Measurements from ENCODE around the gene ROCK2. TPM values are rescaled to one million over a fixed set of nuclear protein-coding genes. Genes with fewer than 3 reads are reported as not detected.

ROCK2 gene
- polyA plus RNA-seq, 1 of the 3 experiments (the other 2 are of a cell fraction), result 4.2 TPM

- Histone ChIP-seq H3K9me3 (no peaks in the 10 kb centered on the region), H4K20me1 (ENCODE audit: insufficient read depth) (peaks cover 72% of the 10 kb centered on the region), H3K4me1 (ENCODE audit: control insufficient read depth in 1 of 2, insufficient read depth in 2 of 2, low read depth in 1 of 2, low read length in 1 of 2) (peaks cover 21 to 26% of the 10 kb centered on the region in 2 experiments; a peak in 3 of 4 replicates), H3K27me3 (ENCODE audit: insufficient read depth) (no peaks in the 10 kb centered on the region), H3K27ac (ENCODE audit: low read depth in 2 of 2, low read length in 1 of 2) (no peak overlapping the region), H3K9ac (no peak overlapping the region), H3K4me3 (ENCODE audit: low read depth in 2 of 2, low read length in 1 of 2) (no peak overlapping the region), H3K79me2 (ENCODE audit: insufficient read depth) (peaks cover 94% of the 10 kb centered on the region), H3K4me2 (no peak overlapping the region), H3F3A (replicated peaks; ENCODE audit: insufficient read depth) (peaks cover 6% of the 10 kb centered on the region), H2AFZ (ENCODE audit: low read depth) (no peak overlapping the region), H3K9me2 (no peaks in the 10 kb centered on the region), H3K36me3 (replicated peaks in 1 of 2; ENCODE audit: control insufficient read depth in 1 of 2, insufficient read depth in 2 of 2, low read length in 1 of 2) (no peaks in the 10 kb centered on the region)
- 100% methylated on average over 1 of the region's 1 CpG for WGBS (ENCODE audit: low lambda C conversion rate)
- no peak for TF ChIP-seq RXRA (IDR thresholded peaks at IDR 0.05; ENCODE audit: borderline replicate concordance, low read depth)
- TF ChIP-seq GATA2 (CRISPR knock-in tag; IDR thresholded peaks at IDR 0.05), result no peak
- no peak for TF ChIP-seq ELF1 (IDR thresholded peaks at IDR 0.05)
- no peak for TF ChIP-seq YY1 (IDR thresholded peaks at IDR 0.05; ENCODE audit: low read depth)
- TF ChIP-seq JUND (IDR thresholded peaks at IDR 0.05), result no peak
- TF ChIP-seq POLR2AphosphoS5 (IDR thresholded peaks at IDR 0.05; ENCODE audit: low read depth, low read length), result no peak
- POLR2A ChIA-PET, result no interaction called here
- CTCF ChIA-PET, result interaction anchor here (1.3 to 1.5 kb wide), 3 partner anchors 12 to 98 kb away, joined by 3 to 5 read pairs (median 3); no protein-coding TSS in a partner anchor
- DNase-seq, result no peak
Measured at GRCh38 chr2:11314487-11314886, 29.9 kb downstream of the ROCK2 start.

GRCh38 chr2:11312770-11313471, 31.5 kb downstream of the ROCK2 start:
- CTCF ChIA-PET, result interaction anchor here (1.1 to 1.6 kb wide), 2 partner anchors 78 to 134 kb away, joined by 3 to 6 read pairs; no protein-coding TSS in a partner anchor
- peaks cover 6% of the 10 kb centered on the region for H3F3A ChIP-seq (replicated peaks; ENCODE audit: insufficient read depth)
- no peak for DNase-seq
- no peak overlapping the region for H3K27ac ChIP-seq (ENCODE audit: low read depth in 2 of 2, low read length in 1 of 2)
- H2AFZ ChIP-seq (ENCODE audit: low read depth), result no peak overlapping the region
- H3K36me3 ChIP-seq (replicated peaks in 1 of 2; ENCODE audit: control insufficient read depth in 1 of 2, insufficient read depth in 2 of 2, low read length in 1 of 2), result no peaks in the 10 kb centered on the region
- H3K9ac ChIP-seq, result no peak overlapping the region
- H3K9me2 ChIP-seq, result no peaks in the 10 kb centered on the region
- peaks cover 79% of the 10 kb centered on the region for H4K20me1 ChIP-seq (ENCODE audit: insufficient read depth)
- peaks cover 95% of the 10 kb centered on the region for H3K79me2 ChIP-seq (ENCODE audit: insufficient read depth)
- H3K4me1 ChIP-seq (ENCODE audit: control insufficient read depth in 1 of 2, insufficient read depth in 2 of 2, low read depth in 1 of 2, low read length in 1 of 2), result peaks cover 21 to 28% of the 10 kb centered on the region in 2 experiments; a peak in 3 of 4 replicates
- POLR2A ChIA-PET, result no interaction called here
- TF ChIP-seq JUND (IDR thresholded peaks at IDR 0.05) (no peak), CTCF (IDR thresholded peaks at IDR 0.05) (no peak), USF2 (IDR thresholded peaks at IDR 0.05; ENCODE audit: borderline replicate concordance, low read depth, low read length) (no peak), RAD21 (IDR thresholded peaks at IDR 0.05; ENCODE audit: low read length) (no peak), RFX5 (IDR thresholded peaks at IDR 0.05; ENCODE audit: low read length) (no peak)
- no peaks in the 10 kb centered on the region for H3K27me3 ChIP-seq (ENCODE audit: insufficient read depth)
- no peak overlapping the region for H3K4me3 ChIP-seq (ENCODE audit: low read depth in 2 of 2, low read length in 1 of 2)
- no peaks in the 10 kb centered on the region for H3K9me3 ChIP-seq
- no peak overlapping the region for H3K4me2 ChIP-seq
- 97% methylated on average over 6 of the region's 6 CpGs for whole genome bisulfite sequencing (ENCODE audit: low lambda C conversion rate)

All from SK-N-SH (cell line).